SK-N-SH (cell line): ENCODE measurements around the gene SLC43A3. TPM values are rescaled to one million over a fixed set of nuclear protein-coding genes. Genes with fewer than 3 reads are reported as not detected.

Experiments
- CTCF ChIA-PET: fragments of 300-600, 350-600 bp; formaldehyde crosslinking; extraction: SDS; loops from one replicate; lab custom pipeline; 2021; lab: Yijun Ruan, JAX
- POLR2A ChIA-PET: fragments of 350-600 bp; sonication (Branson Sonifier 250); formaldehyde crosslinking; extraction: SDS; loops from one replicate; lab custom pipeline; 2020; ENCODE audit warnings: antibody characterized with exemption, inconsistent platforms; lab: Yijun Ruan, JAX
- DNase-seq: peaks from one replicate; pipeline ENCODE4 v3.0.0; 2012
- H2AFZ ChIP-seq: fragments of 200-600 bp; sonication (generic); 2 replicates; pipeline ENCODE4 v1.8.1; 2016; ENCODE audit warnings: antibody characterized with exemption, mild to moderate bottlenecking, low read depth
- H3F3A ChIP-seq: fragments of 200-600 bp; sonication (generic); replicated peaks from 2 replicates; pipeline ENCODE3; 2016; ENCODE audit warnings: antibody characterized with exemption, mild to moderate bottlenecking; ENCODE audit not compliant: insufficient read depth
- H3K27ac ChIP-seq, 2 experiments: fragments of 200-500 bp in 1 of 2; fragments of 200-600 bp in 1 of 2; sonication (Bioruptor generic) in 1 of 2; sonication (generic), shearing (Covaris generic) in 1 of 2; 2 replicates each; pipeline versions ENCODE4 v1.5.1 to v1.6.1; 2014 to 2016; ENCODE audit warnings: low read depth in 2 of 2, inconsistent platforms in 1 of 2, low read length in 1 of 2, mild to moderate bottlenecking in 1 of 2, mixed read lengths in 1 of 2
- H3K27me3 ChIP-seq: fragments of 200-600 bp; sonication (generic), shearing (Covaris generic); 2 replicates; pipeline ENCODE4 v1.6.1; 2016; ENCODE audit warnings: mixed run types; ENCODE audit not compliant: insufficient read depth
- H3K36me3 ChIP-seq, 2 experiments: fragments of 200-500 bp in 1 of 2; fragments of 200-600 bp in 1 of 2; sonication (Bioruptor generic) in 1 of 2; sonication (generic) in 1 of 2; replicated peaks in 1 of 2; 2 replicates each; pipeline versions ENCODE3 to v1.5.1; 2014 to 2016; ENCODE audit warnings: low read length in 1 of 2, mild to moderate bottlenecking in 1 of 2; ENCODE audit not compliant: insufficient read depth in 2 of 2, control insufficient read depth in 1 of 2
- H3K4me1 ChIP-seq, 2 experiments: fragments of 200-500 bp in 1 of 2; fragments of 200-600 bp in 1 of 2; sonication (Bioruptor generic) in 1 of 2; sonication (generic), shearing (Covaris generic) in 1 of 2; 2 replicates each; pipeline versions ENCODE4 v1.5.1 to v1.6.1; 2014 to 2016; ENCODE audit warnings: low read depth in 1 of 2, low read length in 1 of 2, mixed run types in 1 of 2; ENCODE audit not compliant: insufficient read depth in 2 of 2, control insufficient read depth in 1 of 2
- H3K4me2 ChIP-seq: fragments of 200-600 bp; sonication (generic), shearing (Covaris generic); 2 replicates; pipeline ENCODE4 v1.6.1; 2017; ENCODE audit warnings: mixed run types
- H3K4me3 ChIP-seq, 2 experiments: fragments of 200-500 bp in 1 of 2; fragments of 200-600 bp in 1 of 2; sonication (Bioruptor generic) in 1 of 2; sonication (generic), shearing (Covaris generic) in 1 of 2; 2 replicates each; pipeline versions ENCODE4 v1.5.1 to v1.8.1; 2014 to 2016; ENCODE audit warnings: low read depth in 2 of 2, inconsistent platforms in 1 of 2, low read length in 1 of 2, mild to moderate bottlenecking in 1 of 2, mixed read lengths in 1 of 2, moderate library complexity in 1 of 2
- H3K79me2 ChIP-seq: fragments of 200-600 bp; sonication (generic); 2 replicates; pipeline ENCODE4 v1.8.1; 2017; ENCODE audit warnings: mild to moderate bottlenecking; ENCODE audit not compliant: insufficient read depth
- H3K9ac ChIP-seq: fragments of 200-600 bp; sonication (generic); 2 replicates; pipeline ENCODE4 v1.6.1; 2017; ENCODE audit warnings: mixed run types
- H3K9me2 ChIP-seq: fragments of 200-600 bp; sonication (generic); 2 replicates; pipeline ENCODE4 v1.6.1; 2017; ENCODE audit warnings: mixed run types
- H3K9me3 ChIP-seq: fragments of 200-600 bp; sonication (generic); 2 replicates; pipeline ENCODE4 v1.6.1; 2017; ENCODE audit warnings: mixed run types, mild to moderate bottlenecking, moderate library complexity
- H4K20me1 ChIP-seq: fragments of 200-600 bp; sonication (generic); 2 replicates; pipeline ENCODE4 v1.6.1; 2017; ENCODE audit warnings: mild to moderate bottlenecking, mixed run types; ENCODE audit not compliant: insufficient read depth
- FOXM1 ChIP-seq: IDR thresholded peaks from 2 replicates; pipeline ENCODE4 v1.4.0; 2012; ENCODE audit warnings: low read depth, mild to moderate bottlenecking
- GABPA ChIP-seq: IDR thresholded peaks from 2 replicates; pipeline ENCODE4 v1.4.0; 2012; ENCODE audit warnings: low read depth, mild to moderate bottlenecking
- NRF1 ChIP-seq: IDR thresholded peaks from 2 replicates; pipeline ENCODE4 v1.6.1; 2012; ENCODE audit warnings: low read depth, mild to moderate bottlenecking, low read length
- POLR2AphosphoS5 ChIP-seq: IDR thresholded peaks from 2 replicates; pipeline ENCODE4 v1.6.1; 2012; ENCODE audit warnings: low read depth, low read length
- RCOR1 ChIP-seq: fragments of 150-350 bp; IDR thresholded peaks from 2 replicates; pipeline ENCODE4 v1.6.1; 2017; ENCODE audit warnings: antibody characterized with exemption, low read length
- RFX5 ChIP-seq: IDR thresholded peaks from 2 replicates; pipeline ENCODE4 v1.6.1; 2012; ENCODE audit warnings: mild to moderate bottlenecking, improper control_type of control experiment, low read length
- RXRA ChIP-seq: IDR thresholded peaks from 2 replicates; pipeline ENCODE4 v1.4.0; 2012; ENCODE audit warnings: low read depth, mild to moderate bottlenecking, borderline replicate concordance
- SMC3 ChIP-seq: IDR thresholded peaks from 2 replicates; pipeline ENCODE4 v1.6.1; 2012; ENCODE audit warnings: low read depth, low read length, improper control_type of control experiment
- TCF12 ChIP-seq: IDR thresholded peaks from 2 replicates; pipeline ENCODE4 v1.4.0; 2012
- TEAD4 ChIP-seq: IDR thresholded peaks from 2 replicates; pipeline ENCODE4 v1.4.0; 2012; ENCODE audit warnings: mild to moderate bottlenecking, borderline replicate concordance; ENCODE audit not compliant: insufficient read depth
- WGBS: methylation state at CpG from one replicate; pipeline ENCODE4 v1.1.6; 2017; ENCODE audit warnings: low lambda C conversion rate; 5-methylcytosine and 5-hydroxymethylcytosine counted together
- polyA plus RNA-seq, 3 experiments: library from polyadenylated mRNA; depleted of rRNA; stranded (reverse); fragments of >200 nt; gene quantifications; 2 replicates each; pipeline ENCODE4 v1.2.3, GENCODE V29; 2012
- TF ChIP-seq, protein P1 (sequence below): fragments of 150-350 bp; IDR thresholded peaks from 2 replicates; pipeline ENCODE4 v1.6.1; 2017; ENCODE audit warnings: antibody characterized with exemption, low read length, low read depth, borderline replicate concordance
- TF ChIP-seq, protein P2 (sequence below): IDR thresholded peaks from 2 replicates; pipeline ENCODE4 v1.6.1; 2012; ENCODE audit warnings: mild to moderate bottlenecking, low read depth, low read length, moderate library complexity

SLC43A3 gene
- polyA plus RNA-seq, 1 of the 3 experiments (the other 2 are of a cell fraction) = 4.1 TPM

DNA sequence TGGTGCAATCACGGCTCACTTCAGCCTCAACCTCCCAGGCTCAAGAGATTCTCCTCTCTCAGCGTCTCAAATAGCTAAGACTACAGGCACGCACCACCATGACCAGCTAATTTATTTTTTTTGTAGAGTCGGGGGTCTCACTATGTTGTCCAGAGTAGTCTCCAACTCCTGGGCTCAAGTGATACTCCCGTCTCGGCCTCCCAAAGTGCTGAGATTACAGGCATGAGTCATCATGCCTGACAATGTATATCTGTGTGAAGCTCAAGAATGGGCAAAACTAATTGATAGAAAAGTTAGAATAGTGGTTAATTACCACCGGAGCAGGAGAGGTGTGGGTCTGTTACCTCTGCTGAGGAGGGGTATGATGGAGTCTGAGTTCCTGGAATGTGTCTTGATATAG is 9.1 kb upstream of the SLC43A3 start:
- Histone ChIP-seq H3K4me2 (no peak overlapping the region), H3K79me2 (no peaks in the 10 kb centered on the region), H3K9me2 (no peaks in the 10 kb centered on the region), H4K20me1 (no peaks in the 10 kb centered on the region), H3K36me3 (no peaks in the 10 kb centered on the region), H3K9me3 (no peaks in the 10 kb centered on the region), H3K27me3 (no peaks in the 10 kb centered on the region), H2AFZ (no peak overlapping the region), H3K27ac (no peak overlapping the region), H3K4me1 (no peaks in the 10 kb centered on the region), H3K4me3 (no peak overlapping the region), H3F3A (no peaks in the 10 kb centered on the region), H3K9ac (no peak overlapping the region)
- ChIA-PET POLR2A (no interaction called here), CTCF (interaction anchor here (0.8 to 3.0 kb wide), 3 partner anchors 22 to 132 kb away, joined by 3 to 18 read pairs (median 5); partner anchors contain the start of gene UBE2L6)
- TF ChIP-seq TCF12 (no peak), GABPA (no peak), RXRA (no peak), POLR2AphosphoS5 (no peak), RCOR1 (no peak), NRF1 (no peak)
- TF ChIP-seq, protein P1, sequence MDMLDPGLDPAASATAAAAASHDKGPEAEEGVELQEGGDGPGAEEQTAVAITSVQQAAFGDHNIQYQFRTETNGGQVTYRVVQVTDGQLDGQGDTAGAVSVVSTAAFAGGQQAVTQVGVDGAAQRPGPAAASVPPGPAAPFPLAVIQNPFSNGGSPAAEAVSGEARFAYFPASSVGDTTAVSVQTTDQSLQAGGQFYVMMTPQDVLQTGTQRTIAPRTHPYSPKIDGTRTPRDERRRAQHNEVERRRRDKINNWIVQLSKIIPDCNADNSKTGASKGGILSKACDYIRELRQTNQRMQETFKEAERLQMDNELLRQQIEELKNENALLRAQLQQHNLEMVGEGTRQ = no peak
- TF ChIP-seq, protein P2, sequence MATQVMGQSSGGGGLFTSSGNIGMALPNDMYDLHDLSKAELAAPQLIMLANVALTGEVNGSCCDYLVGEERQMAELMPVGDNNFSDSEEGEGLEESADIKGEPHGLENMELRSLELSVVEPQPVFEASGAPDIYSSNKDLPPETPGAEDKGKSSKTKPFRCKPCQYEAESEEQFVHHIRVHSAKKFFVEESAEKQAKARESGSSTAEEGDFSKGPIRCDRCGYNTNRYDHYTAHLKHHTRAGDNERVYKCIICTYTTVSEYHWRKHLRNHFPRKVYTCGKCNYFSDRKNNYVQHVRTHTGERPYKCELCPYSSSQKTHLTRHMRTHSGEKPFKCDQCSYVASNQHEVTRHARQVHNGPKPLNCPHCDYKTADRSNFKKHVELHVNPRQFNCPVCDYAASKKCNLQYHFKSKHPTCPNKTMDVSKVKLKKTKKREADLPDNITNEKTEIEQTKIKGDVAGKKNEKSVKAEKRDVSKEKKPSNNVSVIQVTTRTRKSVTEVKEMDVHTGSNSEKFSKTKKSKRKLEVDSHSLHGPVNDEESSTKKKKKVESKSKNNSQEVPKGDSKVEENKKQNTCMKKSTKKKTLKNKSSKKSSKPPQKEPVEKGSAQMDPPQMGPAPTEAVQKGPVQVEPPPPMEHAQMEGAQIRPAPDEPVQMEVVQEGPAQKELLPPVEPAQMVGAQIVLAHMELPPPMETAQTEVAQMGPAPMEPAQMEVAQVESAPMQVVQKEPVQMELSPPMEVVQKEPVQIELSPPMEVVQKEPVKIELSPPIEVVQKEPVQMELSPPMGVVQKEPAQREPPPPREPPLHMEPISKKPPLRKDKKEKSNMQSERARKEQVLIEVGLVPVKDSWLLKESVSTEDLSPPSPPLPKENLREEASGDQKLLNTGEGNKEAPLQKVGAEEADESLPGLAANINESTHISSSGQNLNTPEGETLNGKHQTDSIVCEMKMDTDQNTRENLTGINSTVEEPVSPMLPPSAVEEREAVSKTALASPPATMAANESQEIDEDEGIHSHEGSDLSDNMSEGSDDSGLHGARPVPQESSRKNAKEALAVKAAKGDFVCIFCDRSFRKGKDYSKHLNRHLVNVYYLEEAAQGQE = no peak
- DNase-seq = no peak
- WGBS = 55% methylated on average over 7 of the region's 7 CpGs

DNA sequence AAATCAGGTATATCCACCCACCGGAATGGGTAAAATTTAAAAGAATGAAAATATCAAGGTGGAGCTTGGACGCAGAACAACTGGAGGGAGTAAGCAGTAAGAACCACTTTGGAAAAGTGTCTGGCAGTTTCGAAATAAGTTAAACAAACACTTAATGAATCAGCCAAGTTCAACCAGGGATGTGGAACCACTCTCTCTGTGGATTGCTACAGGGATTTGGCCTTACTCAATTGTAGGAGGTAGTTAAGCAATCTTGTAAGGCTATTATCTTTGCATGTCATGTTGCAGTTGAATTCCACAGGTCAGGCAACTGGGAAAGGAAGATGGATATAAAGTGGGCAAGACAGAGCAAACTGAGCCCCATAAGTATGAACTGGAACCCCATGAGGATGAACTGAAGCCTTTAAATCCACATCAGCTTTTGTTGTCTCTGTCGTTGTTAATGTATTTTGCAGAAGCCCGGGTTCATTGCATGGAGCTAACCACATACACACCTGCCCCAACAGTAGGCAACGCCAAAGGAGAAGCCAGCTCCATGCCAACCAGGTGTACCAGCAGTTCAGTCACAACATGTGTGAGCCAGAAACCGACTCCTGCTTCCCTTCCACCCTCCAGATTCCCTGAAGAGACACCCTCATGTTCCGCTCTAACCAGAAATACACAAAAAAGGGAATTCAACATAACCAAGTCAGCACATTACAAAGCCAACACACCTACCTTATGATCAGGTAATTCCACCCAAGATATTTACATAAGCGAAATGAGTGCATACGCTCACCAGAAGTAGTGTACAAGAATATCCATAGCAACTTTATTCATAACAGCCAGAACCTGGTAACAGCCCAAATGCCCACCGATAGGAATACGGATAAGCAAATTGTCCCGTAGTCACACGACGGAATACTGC is 8.0 kb upstream of the SLC43A3 start:
- Histone ChIP-seq H2AFZ (no peak overlapping the region), H3K4me2 (no peak overlapping the region), H3K9ac (no peak overlapping the region), H3K9me2 (no peaks in the 10 kb centered on the region), H3K27ac (no peak overlapping the region), H3K27me3 (no peaks in the 10 kb centered on the region), H3K36me3 (no peaks in the 10 kb centered on the region), H3K9me3 (no peaks in the 10 kb centered on the region), H3F3A (no peaks in the 10 kb centered on the region), H3K79me2 (no peaks in the 10 kb centered on the region)
- 56% methylated on average over 15 of the region's 15 CpGs for WGBS
- CTCF ChIA-PET = interaction anchor here (3.0 kb wide), 1 partner anchor 23 kb away, joined by 18 read pairs; no protein-coding TSS in a partner anchor
- TF ChIP-seq SMC3 = no peak
- TF ChIP-seq RFX5 = no peak
- no peak for TF ChIP-seq FOXM1
- no peak for TF ChIP-seq TCF12
- TF ChIP-seq TEAD4 = no peak
- TF ChIP-seq GABPA = no peak
- TF ChIP-seq, all 33 proteins: peak for 0
- H3K4me3 ChIP-seq = no peak overlapping the region
- no peaks in the 10 kb centered on the region for H4K20me1 ChIP-seq
- POLR2A ChIA-PET = no interaction called here
- DNase-seq = no peak
- no peaks in the 10 kb centered on the region for H3K4me1 ChIP-seq
